ENCODE measurements around the gene FARSB. TPM values are rescaled to one million over a fixed set of nuclear protein-coding genes. Genes with fewer than 3 reads are reported as not detected.
"Not testable (repeated sequence)": the region's sequence is repeated elsewhere in the genome, so short reads cannot be mapped to it uniquely, and the experiment has no call there.

The FARSB gene
- total RNA-seq, 4 donors from 2014 or later: 9.7 to 26.8 (median 20.9) TPM

- no peaks in the 10 kb centered on the region for H3K9me3 ChIP-seq
- intact Hi-C loops (cut with DNase I): no loop called here
- DNase-seq: no peak
- H3K27me3 ChIP-seq: no peaks in the 10 kb centered on the region
- H3K4me3 ChIP-seq: no peak overlapping the region
- 73 to 85% methylated on average over 3 to 4 of the region's 4 CpGs for WGBS, 2 donors
- no peaks in the 10 kb centered on the region for H3K4me1 ChIP-seq
- TF ChIP-seq POLR2A (IDR thresholded peaks at IDR 0.05): no peak
- TF ChIP-seq, protein P1, sequence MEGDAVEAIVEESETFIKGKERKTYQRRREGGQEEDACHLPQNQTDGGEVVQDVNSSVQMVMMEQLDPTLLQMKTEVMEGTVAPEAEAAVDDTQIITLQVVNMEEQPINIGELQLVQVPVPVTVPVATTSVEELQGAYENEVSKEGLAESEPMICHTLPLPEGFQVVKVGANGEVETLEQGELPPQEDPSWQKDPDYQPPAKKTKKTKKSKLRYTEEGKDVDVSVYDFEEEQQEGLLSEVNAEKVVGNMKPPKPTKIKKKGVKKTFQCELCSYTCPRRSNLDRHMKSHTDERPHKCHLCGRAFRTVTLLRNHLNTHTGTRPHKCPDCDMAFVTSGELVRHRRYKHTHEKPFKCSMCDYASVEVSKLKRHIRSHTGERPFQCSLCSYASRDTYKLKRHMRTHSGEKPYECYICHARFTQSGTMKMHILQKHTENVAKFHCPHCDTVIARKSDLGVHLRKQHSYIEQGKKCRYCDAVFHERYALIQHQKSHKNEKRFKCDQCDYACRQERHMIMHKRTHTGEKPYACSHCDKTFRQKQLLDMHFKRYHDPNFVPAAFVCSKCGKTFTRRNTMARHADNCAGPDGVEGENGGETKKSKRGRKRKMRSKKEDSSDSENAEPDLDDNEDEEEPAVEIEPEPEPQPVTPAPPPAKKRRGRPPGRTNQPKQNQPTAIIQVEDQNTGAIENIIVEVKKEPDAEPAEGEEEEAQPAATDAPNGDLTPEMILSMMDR (IDR thresholded peaks at IDR 0.05): no peak
- no peaks in the 10 kb centered on the region for H3K36me3 ChIP-seq
- H3K27ac ChIP-seq: no peak overlapping the region
These were observed 42.4 kb upstream of the FARSB start for GRCh38 chr2:222698276-222698675.

DNA sequence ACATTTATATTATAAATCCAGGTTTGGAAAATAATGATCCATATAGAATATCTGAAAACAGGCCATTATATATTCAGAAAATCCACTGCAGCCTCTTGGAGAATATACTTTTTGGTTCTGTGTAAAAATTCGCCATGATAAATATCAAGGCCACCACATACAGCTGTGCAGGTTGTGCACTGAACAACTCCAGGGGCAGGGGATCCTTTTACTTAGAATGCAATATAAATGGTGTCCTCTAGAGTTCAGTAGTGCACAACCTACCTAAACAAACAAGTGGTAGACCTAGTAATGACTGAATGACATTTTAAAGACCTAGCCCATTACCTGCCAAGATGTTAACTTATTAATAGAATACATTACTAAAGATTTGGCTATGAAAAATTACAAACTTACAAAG lies 37.9 kb upstream of the FARSB start:
- no peak overlapping the region for H3K4me3 ChIP-seq
- WGBS, 2 donors: 72 to 86% methylated on average over 1 of the region's 1 CpG
- intact Hi-C loops (cut with DNase I): no loop called here
- H3K27ac ChIP-seq: no peak overlapping the region
- H3K4me1 ChIP-seq: no peaks in the 10 kb centered on the region
- DNase-seq: no peak
- H3K36me3 ChIP-seq: no peaks in the 10 kb centered on the region
- no peaks in the 10 kb centered on the region for H3K27me3 ChIP-seq
- H3K9me3 ChIP-seq: no peaks in the 10 kb centered on the region
- no peak for TF ChIP-seq POLR2A (IDR thresholded peaks at IDR 0.05)
- TF ChIP-seq, protein P1 (IDR thresholded peaks at IDR 0.05): peak in 2 of 6 experiments; percentile 17 to 47

GRCh38 chr2:222693413-222693812 lies 37.5 kb upstream of the FARSB start:
- DNase-seq; H3K4me3 ChIP-seq; H3K27me3 ChIP-seq; H3K9me3 ChIP-seq; intact Hi-C loops (cut with DNase I); H3K27ac ChIP-seq; H3K36me3 ChIP-seq; H3K4me1 ChIP-seq: not testable (repeated sequence)
- 52 to 69% methylated on average over 4 to 5 of the region's 5 CpGs for WGBS, 2 donors

- H3K4me3 ChIP-seq: no peak overlapping the region
- no peaks in the 10 kb centered on the region for H3K36me3 ChIP-seq
- TF ChIP-seq, protein P1 (IDR thresholded peaks at IDR 0.05): peak; percentile 78 to 94 (median 89)
- no peak for TF ChIP-seq POLR2A (IDR thresholded peaks at IDR 0.05)
- H3K9me3 ChIP-seq: no peaks in the 10 kb centered on the region
- intact Hi-C loops (cut with DNase I): no loop called here
- H3K27ac ChIP-seq: no peak overlapping the region
- WGBS, 2 donors: 26 to 33% methylated on average over 10 of the region's 10 CpGs
- no peaks in the 10 kb centered on the region for H3K27me3 ChIP-seq
- no peak for DNase-seq
- H3K4me1 ChIP-seq: no peaks in the 10 kb centered on the region
These were observed 34.8 kb upstream of the FARSB start for GRCh38 chr2:222690564-222691200.

- H3K4me3 ChIP-seq: no peak overlapping the region
- no peaks in the 10 kb centered on the region for H3K27me3 ChIP-seq
- no peak for DNase-seq
- whole genome bisulfite sequencing, 2 donors: 66 to 69% methylated on average over 2 of the region's 2 CpGs
- no peaks in the 10 kb centered on the region for H3K9me3 ChIP-seq
- TF ChIP-seq POLR2A (IDR thresholded peaks at IDR 0.05): no peak
- TF ChIP-seq, protein P1 (IDR thresholded peaks at IDR 0.05): no peak
- no peaks in the 10 kb centered on the region for H3K36me3 ChIP-seq
- intact Hi-C loops (cut with DNase I): no loop called here
- no peaks in the 10 kb centered on the region for H3K4me1 ChIP-seq
- no peak overlapping the region for H3K27ac ChIP-seq
These were observed 33.4 kb upstream of the FARSB start for GRCh38 chr2:222689322-222689721.

GRCh38 chr2:222688917-222689316 lies 33.0 kb upstream of the FARSB start:
- Histone ChIP-seq H3K4me1 (no peaks in the 10 kb centered on the region), H3K9me3 (no peaks in the 10 kb centered on the region), H3K4me3 (no peak overlapping the region), H3K27me3 (no peaks in the 10 kb centered on the region), H3K36me3 (no peaks in the 10 kb centered on the region), H3K27ac (no peak overlapping the region)
- intact Hi-C loops (cut with DNase I): no loop called here
- TF ChIP-seq POLR2A (IDR thresholded peaks at IDR 0.05): no peak
- TF ChIP-seq, protein P1 (IDR thresholded peaks at IDR 0.05): no peak
- WGBS, 2 donors: 33 to 68% methylated on average over 2 of the region's 2 CpGs
- DNase-seq: no peak
